Endothelial cell (in vitro differentiated cells): ENCODE measurements around the gene ARL16. TPM values are rescaled to one million over a fixed set of nuclear protein-coding genes. Genes with fewer than 3 reads are reported as not detected.
"Not testable (repeated sequence)": the region's sequence is repeated elsewhere in the genome, so short reads cannot be mapped to it uniquely, and the experiment has no call there.

Experiments
- DNase-seq: peaks from one replicate; pipeline ENCODE4 v3.0.0; 2021; ENCODE audit warnings: low spot score
- H3K27ac Mint-ChIP-seq: one replicate; pipeline ENCODE4 v1.8.0; 2021; ENCODE audit warnings: mixed read lengths, inconsistent platforms; ENCODE audit not compliant: unreplicated experiment
- H3K27me3 Mint-ChIP-seq: one replicate; pipeline ENCODE4 v1.8.0; 2021; ENCODE audit warnings: mild to moderate bottlenecking, moderate library complexity, mixed read lengths, inconsistent platforms; ENCODE audit not compliant: unreplicated experiment
- H3K36me3 Mint-ChIP-seq: one replicate; pipeline ENCODE4 v1.8.0; 2021; ENCODE audit warnings: mild to moderate bottlenecking, low read depth, mixed read lengths, inconsistent platforms; ENCODE audit not compliant: unreplicated experiment
- H3K4me1 Mint-ChIP-seq: one replicate; pipeline ENCODE4 v1.8.0; 2021; ENCODE audit warnings: mild to moderate bottlenecking, mixed read lengths, inconsistent platforms; ENCODE audit not compliant: unreplicated experiment
- H3K4me3 Mint-ChIP-seq: one replicate; pipeline ENCODE4 v1.8.0; 2021; ENCODE audit warnings: mild to moderate bottlenecking, mixed read lengths, inconsistent platforms; ENCODE audit not compliant: unreplicated experiment
- H3K9me3 Mint-ChIP-seq: one replicate; pipeline ENCODE4 v1.8.0; 2021; ENCODE audit warnings: mixed read lengths, inconsistent platforms; ENCODE audit not compliant: unreplicated experiment
- CTCF ChIP-seq: fragments of 200-600 bp; sonication (generic); IDR thresholded peaks from one replicate; pipeline ENCODE4 v1.5.0; 2021; ENCODE audit warnings: antibody characterized with exemption; ENCODE audit not compliant: unreplicated experiment
- total RNA-seq: library from RNA; stranded (reverse); fragmentation: NEBNext Ultra II Directional; extraction: Animal tissue kit (Norgen Biotek cat#: 25700); gene quantifications from one replicate; pipeline ENCODE4 v1.2.1, GENCODE V29; 2021; ENCODE audit not compliant: unreplicated experiment

The ARL16 gene
- total RNA-seq, 1 donor from 2014 or later, result 54.0 TPM

- H3K4me3 Mint-ChIP-seq, H3K9me3 Mint-ChIP-seq, H3K4me1 Mint-ChIP-seq, H3K27me3 Mint-ChIP-seq: not testable (repeated sequence)
- Mint-ChIP-seq H3K27ac (peak overlapping the region; percentile 42), H3K36me3 (peaks cover 13% of the 10 kb centered on the region)
- peak; percentile 46 for TF ChIP-seq CTCF
- peak; percentile 29 for DNase-seq
Observed at GRCh38 chr17:81675515-81676221, 7.9 kb downstream of the ARL16 start.

GRCh38 chr17:81673561-81674258 is 9.9 kb downstream of the ARL16 start:
- H3K27me3 Mint-ChIP-seq, result peaks cover 5% of the 10 kb centered on the region
- peaks cover 17% of the 10 kb centered on the region for H3K36me3 Mint-ChIP-seq
- DNase-seq, result no peak
- no peak overlapping the region for H3K27ac Mint-ChIP-seq
- H3K4me3 Mint-ChIP-seq, result no peak overlapping the region
- no peaks in the 10 kb centered on the region for H3K9me3 Mint-ChIP-seq
- no peak for TF ChIP-seq CTCF
- H3K4me1 Mint-ChIP-seq, result peaks cover 2% of the 10 kb centered on the region

GRCh38 chr17:81672954-81673353 is 10.6 kb downstream of the ARL16 start:
- peaks cover 23% of the 10 kb centered on the region for H3K36me3 Mint-ChIP-seq
- no peak for TF ChIP-seq CTCF
- no peak for DNase-seq
- H3K4me3 Mint-ChIP-seq, result no peak overlapping the region
- peaks cover 7% of the 10 kb centered on the region for H3K4me1 Mint-ChIP-seq
- no peak overlapping the region for H3K27ac Mint-ChIP-seq
- no peaks in the 10 kb centered on the region for H3K9me3 Mint-ChIP-seq
- peaks cover 10% of the 10 kb centered on the region for H3K27me3 Mint-ChIP-seq

GRCh38 chr17:81672504-81672903 is 11.1 kb downstream of the ARL16 start:
- Mint-ChIP-seq H3K4me3 (no peak overlapping the region), H3K27me3 (peaks cover 14% of the 10 kb centered on the region), H3K27ac (no peak overlapping the region), H3K36me3 (peaks cover 28% of the 10 kb centered on the region), H3K9me3 (no peaks in the 10 kb centered on the region), H3K4me1 (peaks cover 12% of the 10 kb centered on the region)
- no peak for DNase-seq
- TF ChIP-seq CTCF, result no peak

- Mint-ChIP-seq H3K27me3 (peaks cover 10% of the 10 kb centered on the region), H3K9me3 (no peaks in the 10 kb centered on the region), H3K36me3 (peaks cover 31% of the 10 kb centered on the region), H3K4me1 (peaks cover 17% of the 10 kb centered on the region), H3K4me3 (peak overlapping the region; percentile 82), H3K27ac (peak overlapping the region; percentile 52)
- TF ChIP-seq CTCF, result no peak
- DNase-seq, result no peak
Observed at GRCh38 chr17:81667754-81668153, 15.8 kb downstream of the ARL16 start.
